Neural progenitor cell (in vitro differentiated cells): ENCODE data around the gene BMP7.

Source experiments
- CTCF ChIP-seq: fragments of 200-600 bp; sonication (generic); IDR thresholded peaks from 2 replicates; pipeline ENCODE4 v1.5.1; 2017; ENCODE audit warnings: antibody characterized with exemption, mild to moderate bottlenecking
- EZH2 ChIP-seq: fragments of 200-600 bp; sonication (generic); IDR thresholded peaks from 2 replicates; pipeline ENCODE4 v1.6.1; 2017; ENCODE audit warnings: antibody characterized with exemption, mild to moderate bottlenecking, moderate library complexity
- EZH2phosphoT487 ChIP-seq: fragments of 200-600 bp; sonication (generic); IDR thresholded peaks from 2 replicates; pipeline ENCODE4 v1.6.1; 2017; ENCODE audit warnings: antibody characterized with exemption

- TF ChIP-seq CTCF: no peak
- TF ChIP-seq EZH2phosphoT487: no peak
- TF ChIP-seq EZH2: no peak
Observed at GRCh38 chr20:57165427-57166004, 100.9 kb downstream of the BMP7 start.
